ENCODE results near the gene ADRM1. TPM values are rescaled to one million over a fixed set of nuclear protein-coding genes. Genes with fewer than 3 reads are reported as not detected.

ADRM1 gene
- total RNA-seq, 1 experiment from 2014 or later = 173 TPM

DNA sequence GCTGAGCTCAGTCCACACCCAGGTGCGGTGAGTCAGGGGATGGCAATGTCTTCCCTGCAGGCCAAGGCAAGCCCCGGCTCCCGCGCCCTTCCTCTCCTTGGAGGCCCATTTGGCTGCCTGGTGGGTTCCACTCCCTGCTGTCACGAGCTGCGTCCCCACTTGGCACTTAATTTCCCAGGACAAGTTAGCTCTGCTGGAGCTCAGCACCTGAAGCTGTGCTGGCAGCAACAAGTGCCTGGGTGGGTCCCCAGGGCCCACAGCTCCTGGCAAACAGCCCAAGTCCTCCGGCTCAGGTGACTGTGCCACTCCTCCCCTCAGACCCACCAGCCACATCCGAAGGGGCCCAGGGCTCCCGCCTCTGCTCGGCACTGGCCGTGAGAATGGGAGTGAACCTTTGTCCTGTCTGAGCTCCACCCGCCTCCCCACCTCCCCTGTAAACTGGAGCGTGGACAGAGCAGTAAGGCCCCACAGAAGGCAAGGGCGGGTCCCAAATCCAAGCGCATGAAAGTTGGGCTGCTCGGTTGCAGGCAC, 47.4 kb downstream of the ADRM1 start:
- peaks cover 84% of the 10 kb centered on the region for H3K79me2 ChIP-seq (ENCODE audit: low read depth)
- H3K9me3 ChIP-seq (ENCODE audit: insufficient read depth, low read depth) = no peaks in the 10 kb centered on the region
- no peaks in the 10 kb centered on the region for H3K9me2 ChIP-seq (ENCODE audit: insufficient read depth)
- POLR2A ChIA-PET (ENCODE audit: unreplicated experiment) = interaction anchor here (0.5 to 1.8 kb wide), 12 partner anchors 9 to 588 kb away, joined by 3 to 41 read pairs (median 6); partner anchors contain the start of genes GID8 and RPS21
- H3K4me2 ChIP-seq = peak overlapping the region; percentile 67
- DNase-seq = peak; percentile 97 to 99
- no TSS peak for BruUV-seq (replicated peaks)
- CTCF ChIA-PET = interaction anchor here (0.7 to 1.3 kb wide), 7 partner anchors 9 to 32 kb away, joined by 3 to 18 read pairs (median 4); no protein-coding TSS in a partner anchor
- H3K27me3 ChIP-seq (ENCODE audit: insufficient read depth, low read depth) = no peaks in the 10 kb centered on the region
- H4K20me1 ChIP-seq (ENCODE audit: insufficient read depth) = peaks cover 41% of the 10 kb centered on the region
- peak overlapping the region; percentile 12; the same call in 1 of the 2 replicates for H3K4me3 ChIP-seq
- intact Hi-C loops (cut with micrococcal nuclease; ENCODE audit: unreplicated experiment) = loop anchor here (1.0 to 2.0 kb wide), 5 partner anchors 9 to 44 kb away; no protein-coding TSS in a partner anchor
- H3K27ac ChIP-seq = peak overlapping the region; percentile 87
- H3K4me1 ChIP-seq (replicated peaks; ENCODE audit: insufficient read depth) = peaks cover 55% of the 10 kb centered on the region
- peaks cover 83% of the 10 kb centered on the region for H3F3A ChIP-seq (ENCODE audit: insufficient read depth, low read depth)
- no peak overlapping the region for H2AFZ ChIP-seq
- TF ChIP-seq, protein P1, sequence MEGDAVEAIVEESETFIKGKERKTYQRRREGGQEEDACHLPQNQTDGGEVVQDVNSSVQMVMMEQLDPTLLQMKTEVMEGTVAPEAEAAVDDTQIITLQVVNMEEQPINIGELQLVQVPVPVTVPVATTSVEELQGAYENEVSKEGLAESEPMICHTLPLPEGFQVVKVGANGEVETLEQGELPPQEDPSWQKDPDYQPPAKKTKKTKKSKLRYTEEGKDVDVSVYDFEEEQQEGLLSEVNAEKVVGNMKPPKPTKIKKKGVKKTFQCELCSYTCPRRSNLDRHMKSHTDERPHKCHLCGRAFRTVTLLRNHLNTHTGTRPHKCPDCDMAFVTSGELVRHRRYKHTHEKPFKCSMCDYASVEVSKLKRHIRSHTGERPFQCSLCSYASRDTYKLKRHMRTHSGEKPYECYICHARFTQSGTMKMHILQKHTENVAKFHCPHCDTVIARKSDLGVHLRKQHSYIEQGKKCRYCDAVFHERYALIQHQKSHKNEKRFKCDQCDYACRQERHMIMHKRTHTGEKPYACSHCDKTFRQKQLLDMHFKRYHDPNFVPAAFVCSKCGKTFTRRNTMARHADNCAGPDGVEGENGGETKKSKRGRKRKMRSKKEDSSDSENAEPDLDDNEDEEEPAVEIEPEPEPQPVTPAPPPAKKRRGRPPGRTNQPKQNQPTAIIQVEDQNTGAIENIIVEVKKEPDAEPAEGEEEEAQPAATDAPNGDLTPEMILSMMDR (conservative IDR thresholded peaks at IDR 0.05) = no peak
- TF ChIP-seq EZH2 (IDR thresholded peaks at IDR 0.05; ENCODE audit: low read depth) = no peak
- peaks cover 37% of the 10 kb centered on the region for H3K36me3 ChIP-seq (ENCODE audit: low read depth)

GRCh38 chr20:62350629-62351422, 48.0 kb downstream of the ADRM1 start:
- POLR2A ChIA-PET (ENCODE audit: unreplicated experiment) = interaction anchor here (0.6 to 1.8 kb wide), 7 partner anchors 8 to 425 kb away, joined by 3 to 41 read pairs (median 21); partner anchors contain the start of gene RPS21
- intact Hi-C loops (cut with micrococcal nuclease; ENCODE audit: unreplicated experiment) = loop anchor here (1.0 to 2.0 kb wide), 5 partner anchors 8 to 45 kb away; no protein-coding TSS in a partner anchor
- peak in 1 of 2 experiments; percentile 80 for DNase-seq
- Histone ChIP-seq H3K4me2 (peak overlapping the region; percentile 67), H3K9me3 (ENCODE audit: insufficient read depth, low read depth) (no peaks in the 10 kb centered on the region), H3K79me2 (ENCODE audit: low read depth) (peaks cover 85% of the 10 kb centered on the region), H3K4me3 (peak overlapping the region; percentile 12; the same call in 1 of the 2 replicates), H3K4me1 (replicated peaks; ENCODE audit: insufficient read depth) (peaks cover 62% of the 10 kb centered on the region), H3K9me2 (ENCODE audit: insufficient read depth) (no peaks in the 10 kb centered on the region), H2AFZ (no peak overlapping the region), H3K36me3 (ENCODE audit: low read depth) (peaks cover 31% of the 10 kb centered on the region), H3F3A (ENCODE audit: insufficient read depth, low read depth) (peaks cover 83% of the 10 kb centered on the region), H3K27ac (peak overlapping the region; percentile 87), H3K27me3 (ENCODE audit: insufficient read depth, low read depth) (no peaks in the 10 kb centered on the region), H4K20me1 (ENCODE audit: insufficient read depth) (peaks cover 38% of the 10 kb centered on the region)
- CTCF ChIA-PET = interaction anchor here (0.7 to 1.3 kb wide), 6 partner anchors 8 to 32 kb away, joined by 3 to 17 read pairs (median 4); no protein-coding TSS in a partner anchor
- no peak for TF ChIP-seq EZH2 (IDR thresholded peaks at IDR 0.05; ENCODE audit: low read depth)
- TF ChIP-seq, protein P1 (conservative IDR thresholded peaks at IDR 0.05) = no peak
- TSS peak; percentile 76 for BruUV-seq (replicated peaks)

Measured in PC-9 (cell line).